ENCODE results near the gene DOK1. TPM values are rescaled to one million over a fixed set of nuclear protein-coding genes. Genes with fewer than 3 reads are reported as not detected.

The DOK1 gene
- total RNA-seq, 1 donor from 2014 or later, result 35.7 TPM

- no peak for TF ChIP-seq CTCF (conservative IDR thresholded peaks at IDR 0.05; ENCODE audit: low read depth, low read length)
- no peak overlapping the region for H3K4me3 ChIP-seq (ENCODE audit: low read depth, low read length)
- no peak for DNase-seq (ENCODE audit: low read depth)
These were observed 27.8 kb upstream of the DOK1 start for GRCh38 chr2:74526649-74527230.

- no peak for DNase-seq (ENCODE audit: low read depth)
- H3K4me3 ChIP-seq (ENCODE audit: low read depth, low read length), result no peak overlapping the region
- no peak for TF ChIP-seq CTCF (conservative IDR thresholded peaks at IDR 0.05; ENCODE audit: low read depth, low read length)
These were observed 26.8 kb upstream of the DOK1 start for GRCh38 chr2:74527741-74528140.

GRCh38 chr2:74528600-74529356, 25.7 kb upstream of the DOK1 start:
- no peak for TF ChIP-seq CTCF (conservative IDR thresholded peaks at IDR 0.05; ENCODE audit: low read depth, low read length)
- DNase-seq (ENCODE audit: low read depth), result no peak
- peak overlapping the region; percentile 99 for H3K4me3 ChIP-seq (ENCODE audit: low read depth, low read length)

- peak within 1 kb of the TSS; percentile 99 for H3K4me3 ChIP-seq (ENCODE audit: low read depth, low read length)
- DNase-seq (ENCODE audit: low read depth), result peak; percentile 79
- no peak for TF ChIP-seq CTCF (conservative IDR thresholded peaks at IDR 0.05; ENCODE audit: low read depth, low read length)
These were observed 24.9 kb upstream of the DOK1 start, which contains the start of the genes AUP1 and HTRA2 for GRCh38 chr2:74529357-74530238. AUP1 (minus strand) TSS chr2:74529706; CDS start chr2:74529629, 77 bp downstream. HTRA2 (plus strand) TSS chr2:74529933; CDS start chr2:74530007, 74 bp downstream.

- H3K4me3 ChIP-seq (ENCODE audit: low read depth, low read length), result peak overlapping the region; percentile 99
- no peak for TF ChIP-seq CTCF (conservative IDR thresholded peaks at IDR 0.05; ENCODE audit: low read depth, low read length)
- no peak for DNase-seq (ENCODE audit: low read depth)
These were observed 24.0 kb upstream of the DOK1 start for GRCh38 chr2:74530239-74531187.

GRCh38 chr2:74531666-74532065, 22.9 kb upstream of the DOK1 start:
- TF ChIP-seq CTCF (conservative IDR thresholded peaks at IDR 0.05; ENCODE audit: low read depth, low read length), result no peak
- no peak overlapping the region for H3K4me3 ChIP-seq (ENCODE audit: low read depth, low read length)
- DNase-seq (ENCODE audit: low read depth), result no peak
